ENCODE measurements around the gene MRGPRF.

Gene MRGPRF

DNA sequence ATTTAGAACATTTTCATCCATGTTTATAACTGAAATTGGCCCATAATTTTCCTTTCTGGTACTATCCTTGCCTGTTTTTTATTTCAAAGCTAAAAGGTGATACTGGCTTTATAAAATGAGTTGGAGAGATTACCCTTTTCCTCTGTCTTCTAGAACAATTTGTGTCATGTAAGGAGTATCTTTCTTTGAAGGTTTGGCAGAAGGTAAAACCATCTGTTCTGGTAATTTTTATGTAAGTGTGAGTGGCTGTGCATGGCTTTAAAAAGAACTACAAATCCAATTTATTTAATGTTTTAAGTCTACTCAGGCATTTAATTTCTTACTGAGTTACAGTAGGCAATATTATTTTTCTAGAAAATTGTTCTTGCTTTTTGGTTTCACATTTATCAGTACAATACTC is 24.6 kb downstream of the MRGPRF start:
- Histone ChIP-seq H3K36me3 (ENCODE audit: control insufficient read depth in 2 of 2, insufficient read depth in 1 of 2, low read length in 2 of 2) (no peaks in the 10 kb centered on the region), H3K9me3 (ENCODE audit: control insufficient read depth, insufficient read depth, low read depth, low read length) (no peaks in the 10 kb centered on the region), H3K4me1 (ENCODE audit: control insufficient read depth, insufficient read depth, low read length) (no peaks in the 10 kb centered on the region), H3K4me3 (ENCODE audit: low read depth, low read length) (no peak overlapping the region), H3K27ac (ENCODE audit: extremely low read depth, low read depth, low read length) (no peak overlapping the region)
- POLR2A ChIA-PET: no interaction called here
- CTCF ChIA-PET: no interaction called here
- TF ChIP-seq ZNF549 (tag by site-specific recombination; IDR thresholded peaks at IDR 0.05) (no peak), ZFHX2 (tag by site-specific recombination; conservative IDR thresholded peaks at IDR 0.05) (no peak), ZNF184 (tag by site-specific recombination; IDR thresholded peaks at IDR 0.05) (no peak), ZBTB20 (tag by site-specific recombination; IDR thresholded peaks at IDR 0.05) (no peak), ZNF248 (tag by site-specific recombination; IDR thresholded peaks at IDR 0.05) (no peak)
- TF ChIP-seq, protein P1, sequence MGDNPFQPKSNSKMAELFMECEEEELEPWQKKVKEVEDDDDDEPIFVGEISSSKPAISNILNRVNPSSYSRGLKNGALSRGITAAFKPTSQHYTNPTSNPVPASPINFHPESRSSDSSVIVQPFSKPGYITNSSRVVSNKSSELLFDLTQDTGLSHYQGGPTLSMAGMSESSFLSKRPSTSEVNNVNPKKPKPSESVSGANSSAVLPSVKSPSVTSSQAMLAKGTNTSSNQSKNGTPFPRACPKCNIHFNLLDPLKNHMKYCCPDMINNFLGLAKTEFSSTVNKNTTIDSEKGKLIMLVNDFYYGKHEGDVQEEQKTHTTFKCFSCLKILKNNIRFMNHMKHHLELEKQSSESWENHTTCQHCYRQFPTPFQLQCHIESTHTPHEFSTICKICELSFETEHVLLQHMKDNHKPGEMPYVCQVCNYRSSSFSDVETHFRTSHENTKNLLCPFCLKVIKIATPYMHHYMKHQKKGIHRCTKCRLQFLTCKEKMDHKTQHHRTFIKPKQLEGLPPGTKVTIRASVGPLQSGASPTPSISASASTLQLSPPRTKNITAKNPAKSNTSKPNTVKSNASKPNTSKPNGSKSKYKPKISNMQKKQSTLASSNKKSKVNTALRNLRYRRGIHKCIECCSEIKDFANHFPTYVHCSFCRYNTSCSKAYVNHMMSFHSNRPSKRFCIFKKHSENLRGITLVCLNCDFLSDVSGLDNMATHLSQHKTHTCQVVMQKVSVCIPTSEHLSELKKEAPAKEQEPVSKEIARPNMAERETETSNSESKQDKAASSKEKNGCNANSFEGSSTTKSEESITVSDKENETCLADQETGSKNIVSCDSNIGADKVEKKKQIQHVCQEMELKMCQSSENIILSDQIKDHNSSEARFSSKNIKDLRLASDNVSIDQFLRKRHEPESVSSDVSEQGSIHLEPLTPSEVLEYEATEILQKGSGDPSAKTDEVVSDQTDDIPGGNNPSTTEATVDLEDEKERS (tag by site-specific recombination; IDR thresholded peaks at IDR 0.05): no peak

DNA sequence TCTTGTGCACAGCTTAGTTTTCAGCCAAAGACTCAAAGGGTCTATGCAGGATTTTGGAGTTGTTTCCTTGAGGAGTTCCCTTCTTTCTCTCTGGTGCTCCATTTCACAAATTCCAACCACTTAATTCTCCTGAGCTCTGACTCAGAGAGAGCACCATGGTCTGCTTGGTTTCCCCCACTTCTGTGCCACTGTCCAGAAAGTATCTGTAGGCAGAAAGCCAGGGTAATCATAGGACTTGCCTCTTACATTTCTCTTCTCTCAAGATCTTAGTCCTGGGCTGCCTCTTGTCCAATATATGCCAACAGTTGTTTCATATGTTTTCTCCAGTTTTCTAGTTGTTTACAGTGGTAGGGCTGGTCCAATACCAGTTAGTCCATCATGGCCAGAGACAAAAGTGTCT is 25.8 kb downstream of the MRGPRF start:
- TF ChIP-seq ZNF664 (tag by site-specific recombination; IDR thresholded peaks at IDR 0.05): no peak
- TF ChIP-seq, protein P2, sequence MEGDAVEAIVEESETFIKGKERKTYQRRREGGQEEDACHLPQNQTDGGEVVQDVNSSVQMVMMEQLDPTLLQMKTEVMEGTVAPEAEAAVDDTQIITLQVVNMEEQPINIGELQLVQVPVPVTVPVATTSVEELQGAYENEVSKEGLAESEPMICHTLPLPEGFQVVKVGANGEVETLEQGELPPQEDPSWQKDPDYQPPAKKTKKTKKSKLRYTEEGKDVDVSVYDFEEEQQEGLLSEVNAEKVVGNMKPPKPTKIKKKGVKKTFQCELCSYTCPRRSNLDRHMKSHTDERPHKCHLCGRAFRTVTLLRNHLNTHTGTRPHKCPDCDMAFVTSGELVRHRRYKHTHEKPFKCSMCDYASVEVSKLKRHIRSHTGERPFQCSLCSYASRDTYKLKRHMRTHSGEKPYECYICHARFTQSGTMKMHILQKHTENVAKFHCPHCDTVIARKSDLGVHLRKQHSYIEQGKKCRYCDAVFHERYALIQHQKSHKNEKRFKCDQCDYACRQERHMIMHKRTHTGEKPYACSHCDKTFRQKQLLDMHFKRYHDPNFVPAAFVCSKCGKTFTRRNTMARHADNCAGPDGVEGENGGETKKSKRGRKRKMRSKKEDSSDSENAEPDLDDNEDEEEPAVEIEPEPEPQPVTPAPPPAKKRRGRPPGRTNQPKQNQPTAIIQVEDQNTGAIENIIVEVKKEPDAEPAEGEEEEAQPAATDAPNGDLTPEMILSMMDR (tag by site-specific recombination; IDR thresholded peaks at IDR 0.05): no peak
- no peak for TF ChIP-seq ZNF354C (tag by site-specific recombination; IDR thresholded peaks at IDR 0.05; ENCODE audit: borderline replicate concordance, low read depth)
- no peak for TF ChIP-seq ZNF596 (tag by site-specific recombination; IDR thresholded peaks at IDR 0.05)
- no peak for TF ChIP-seq ZNF391 (tag by site-specific recombination; IDR thresholded peaks at IDR 0.05; ENCODE audit: borderline replicate concordance, low read depth)
- TF ChIP-seq HOXD13 (CRISPR knock-in tag; IDR thresholded peaks at IDR 0.05; ENCODE audit: borderline replicate concordance): no peak
- no peak for TF ChIP-seq GLIS2 (tag by site-specific recombination; IDR thresholded peaks at IDR 0.05)
- TF ChIP-seq GFI1B (tag by site-specific recombination; IDR thresholded peaks at IDR 0.05): no peak
- TF ChIP-seq ZNF292 (tag by site-specific recombination; IDR thresholded peaks at IDR 0.05; ENCODE audit: borderline replicate concordance, low read depth): no peak
- TF ChIP-seq ZNF558 (tag by site-specific recombination; IDR thresholded peaks at IDR 0.05): no peak
- TF ChIP-seq, protein P3, sequence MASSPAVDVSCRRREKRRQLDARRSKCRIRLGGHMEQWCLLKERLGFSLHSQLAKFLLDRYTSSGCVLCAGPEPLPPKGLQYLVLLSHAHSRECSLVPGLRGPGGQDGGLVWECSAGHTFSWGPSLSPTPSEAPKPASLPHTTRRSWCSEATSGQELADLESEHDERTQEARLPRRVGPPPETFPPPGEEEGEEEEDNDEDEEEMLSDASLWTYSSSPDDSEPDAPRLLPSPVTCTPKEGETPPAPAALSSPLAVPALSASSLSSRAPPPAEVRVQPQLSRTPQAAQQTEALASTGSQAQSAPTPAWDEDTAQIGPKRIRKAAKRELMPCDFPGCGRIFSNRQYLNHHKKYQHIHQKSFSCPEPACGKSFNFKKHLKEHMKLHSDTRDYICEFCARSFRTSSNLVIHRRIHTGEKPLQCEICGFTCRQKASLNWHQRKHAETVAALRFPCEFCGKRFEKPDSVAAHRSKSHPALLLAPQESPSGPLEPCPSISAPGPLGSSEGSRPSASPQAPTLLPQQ (tag by site-specific recombination; IDR thresholded peaks at IDR 0.05): no peak
- TF ChIP-seq, protein P4, sequence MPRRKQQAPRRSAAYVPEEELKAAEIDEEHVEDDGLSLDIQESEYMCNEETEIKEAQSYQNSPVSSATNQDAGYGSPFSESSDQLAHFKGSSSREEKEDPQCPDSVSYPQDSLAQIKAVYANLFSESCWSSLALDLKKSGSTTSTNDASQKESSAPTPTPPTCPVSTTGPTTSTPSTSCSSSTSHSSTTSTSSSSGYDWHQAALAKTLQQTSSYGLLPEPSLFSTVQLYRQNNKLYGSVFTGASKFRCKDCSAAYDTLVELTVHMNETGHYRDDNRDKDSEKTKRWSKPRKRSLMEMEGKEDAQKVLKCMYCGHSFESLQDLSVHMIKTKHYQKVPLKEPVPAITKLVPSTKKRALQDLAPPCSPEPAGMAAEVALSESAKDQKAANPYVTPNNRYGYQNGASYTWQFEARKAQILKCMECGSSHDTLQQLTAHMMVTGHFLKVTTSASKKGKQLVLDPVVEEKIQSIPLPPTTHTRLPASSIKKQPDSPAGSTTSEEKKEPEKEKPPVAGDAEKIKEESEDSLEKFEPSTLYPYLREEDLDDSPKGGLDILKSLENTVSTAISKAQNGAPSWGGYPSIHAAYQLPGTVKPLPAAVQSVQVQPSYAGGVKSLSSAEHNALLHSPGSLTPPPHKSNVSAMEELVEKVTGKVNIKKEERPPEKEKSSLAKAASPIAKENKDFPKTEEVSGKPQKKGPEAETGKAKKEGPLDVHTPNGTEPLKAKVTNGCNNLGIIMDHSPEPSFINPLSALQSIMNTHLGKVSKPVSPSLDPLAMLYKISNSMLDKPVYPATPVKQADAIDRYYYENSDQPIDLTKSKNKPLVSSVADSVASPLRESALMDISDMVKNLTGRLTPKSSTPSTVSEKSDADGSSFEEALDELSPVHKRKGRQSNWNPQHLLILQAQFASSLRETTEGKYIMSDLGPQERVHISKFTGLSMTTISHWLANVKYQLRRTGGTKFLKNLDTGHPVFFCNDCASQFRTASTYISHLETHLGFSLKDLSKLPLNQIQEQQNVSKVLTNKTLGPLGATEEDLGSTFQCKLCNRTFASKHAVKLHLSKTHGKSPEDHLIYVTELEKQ (tag by site-specific recombination; IDR thresholded peaks at IDR 0.05; ENCODE audit: borderline replicate concordance): no peak
- H3K27ac ChIP-seq (ENCODE audit: extremely low read depth, low read depth, low read length): no peak overlapping the region
- no peaks in the 10 kb centered on the region for H3K4me1 ChIP-seq (ENCODE audit: control insufficient read depth, insufficient read depth, low read length)
- no peaks in the 10 kb centered on the region for H3K9me3 ChIP-seq (ENCODE audit: control insufficient read depth, insufficient read depth, low read depth, low read length)
- H3K4me3 ChIP-seq (ENCODE audit: low read depth, low read length): no peak overlapping the region
- H3K36me3 ChIP-seq (ENCODE audit: control insufficient read depth in 2 of 2, insufficient read depth in 1 of 2, low read length in 2 of 2): no peaks in the 10 kb centered on the region
- ChIA-PET POLR2A (no interaction called here), CTCF (no interaction called here)
